Right hindlimb (tissue), 1 donor: ENCODE measurements around the gene LSMEM2.
"Not testable (repeated sequence)": the region's sequence is repeated elsewhere in the genome, so short reads cannot be mapped to it uniquely, and the experiment has no call there.

Source experiments
- DNase-seq: peaks from one replicate; pipeline ENCODE4 v3.0.0-alpha.2; 2018

The LSMEM2 gene

DNA sequence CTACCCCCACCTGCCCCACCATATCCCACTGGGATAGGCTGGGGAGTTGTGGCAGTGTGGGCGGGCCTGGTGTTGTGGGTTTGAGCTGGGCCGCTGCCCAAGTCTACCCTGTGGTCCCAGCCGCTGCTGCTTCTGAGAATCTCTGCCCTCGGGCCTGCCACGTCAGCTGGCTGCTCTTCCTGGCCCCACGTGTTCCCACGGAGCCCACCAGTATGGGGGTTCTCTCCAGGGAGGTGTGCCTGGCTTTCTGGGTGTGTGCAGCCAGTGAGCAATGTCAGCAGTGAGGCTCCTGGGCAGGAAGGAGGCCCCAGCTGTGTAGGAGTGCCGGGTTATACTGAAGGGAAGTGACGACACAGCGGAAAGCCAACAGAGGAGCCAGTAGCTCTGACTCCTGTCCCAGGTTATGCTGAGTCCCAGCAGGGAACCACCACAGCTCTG lies 32.4 kb upstream of the LSMEM2 start:
- DNase-seq, result peak; percentile 82

DNA sequence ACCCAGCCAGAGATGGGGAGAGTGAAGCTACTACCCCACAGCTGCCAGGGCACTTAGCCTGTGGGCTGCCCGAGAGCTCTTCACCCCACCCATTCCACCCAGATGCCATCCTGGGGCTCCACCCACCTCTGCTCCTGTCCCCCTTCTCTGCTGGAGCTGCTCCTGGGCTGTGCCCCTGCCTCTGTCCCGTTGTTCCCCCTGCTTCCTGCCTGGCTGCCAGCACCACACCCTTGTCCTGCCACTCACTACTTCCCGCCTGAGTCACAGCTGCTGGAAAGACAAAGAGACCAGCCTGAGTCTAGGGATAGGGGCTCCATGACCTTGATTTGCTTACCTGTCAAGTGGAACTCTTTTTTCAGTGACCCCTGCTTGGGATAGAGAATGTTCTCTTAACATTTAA lies 30.5 kb upstream of the LSMEM2 start:
- DNase-seq, result no peak

DNA sequence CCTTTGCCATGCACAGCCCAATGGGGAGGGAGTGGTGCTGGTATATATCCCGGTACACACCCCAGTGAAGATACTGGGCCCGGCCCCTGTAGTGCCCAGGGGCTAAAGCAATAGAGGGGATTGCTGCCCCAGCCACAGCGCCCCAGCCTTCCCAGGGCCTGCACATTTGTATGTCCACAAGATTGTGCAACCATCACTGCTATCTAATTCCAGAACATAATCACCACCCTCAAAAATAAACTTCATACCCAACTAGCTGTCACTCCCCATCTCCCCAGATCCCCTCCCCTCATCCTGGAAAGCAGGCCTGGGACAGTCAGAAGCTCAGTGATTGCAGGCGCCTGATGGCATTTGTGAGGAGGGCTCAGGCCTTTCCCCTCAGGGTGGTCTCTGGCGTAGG lies 29.4 kb upstream of the LSMEM2 start:
- DNase-seq, result no peak

DNA sequence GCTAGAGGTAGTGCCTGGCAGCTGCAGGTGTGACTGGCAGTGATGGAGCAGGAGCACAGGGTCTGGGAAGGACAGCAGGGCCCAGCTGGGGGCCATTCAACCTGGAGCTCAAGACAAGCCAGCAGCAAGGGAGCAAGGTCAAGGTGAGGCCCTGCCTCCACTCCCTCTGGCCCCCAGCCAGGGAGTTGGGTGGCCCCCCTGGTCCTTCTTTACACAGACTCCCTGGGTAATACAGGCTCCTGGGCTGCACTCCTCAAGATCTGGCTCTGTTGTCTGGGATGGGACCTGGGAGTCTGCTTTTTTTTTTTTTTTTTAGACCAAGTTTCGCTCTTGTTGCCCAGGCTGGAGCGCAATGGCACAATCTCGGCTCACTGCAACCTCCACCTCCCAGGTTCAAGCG lies 28.4 kb upstream of the LSMEM2 start:
- no peak for DNase-seq

DNA sequence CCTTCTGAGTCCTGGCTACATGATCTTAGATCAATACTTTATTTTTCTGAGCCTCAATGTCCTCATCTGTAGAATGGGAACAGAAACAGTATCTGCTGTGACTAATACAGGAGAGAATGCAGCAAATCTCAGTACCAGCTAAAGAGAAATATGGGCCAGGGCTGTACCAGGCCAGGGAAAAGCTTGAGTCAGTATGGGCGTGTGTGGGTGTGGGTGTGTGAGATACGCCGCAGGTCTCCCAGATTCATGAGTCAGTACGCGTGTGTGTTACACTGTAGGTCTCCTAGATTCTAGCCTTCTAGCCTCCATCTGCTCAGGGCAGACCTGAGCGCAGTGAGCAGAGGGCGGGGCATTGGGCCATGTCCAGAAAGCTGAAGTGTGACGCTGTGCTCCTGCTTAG lies 27.7 kb upstream of the LSMEM2 start:
- DNase-seq, result no peak

DNA sequence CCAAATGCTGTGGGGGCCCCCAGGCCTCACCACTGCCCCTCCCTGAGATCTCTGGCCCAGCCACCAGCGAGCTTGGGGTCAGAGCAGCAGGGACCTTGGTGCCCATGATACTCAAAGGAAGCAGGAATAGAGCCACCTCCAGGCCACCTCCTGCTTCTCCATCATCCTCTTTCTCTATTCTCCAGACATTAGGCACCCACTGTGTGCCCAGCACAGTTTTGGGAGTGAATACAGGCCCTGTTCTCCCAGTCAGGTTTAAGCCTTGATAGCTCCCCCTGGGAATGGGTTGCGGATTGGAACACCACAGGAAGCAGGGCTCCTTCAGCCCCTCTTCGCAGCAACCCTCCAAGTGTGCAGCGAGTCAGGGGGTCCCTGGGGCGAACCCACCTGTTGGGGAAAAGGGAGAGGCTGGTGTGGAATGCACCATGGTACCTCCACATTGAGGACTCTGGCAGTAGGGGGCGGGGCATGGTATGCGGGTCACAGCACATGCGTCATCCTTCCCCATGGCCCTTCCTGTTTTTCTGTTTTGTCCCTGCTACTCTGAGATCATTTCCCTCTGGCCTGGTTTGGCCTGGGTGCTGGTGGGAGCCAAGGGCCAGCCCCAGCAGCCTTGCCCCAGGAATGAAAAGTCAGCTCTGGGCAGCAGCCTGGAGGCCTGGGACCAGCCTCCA lies 24.2 kb upstream of the LSMEM2 start:
- no peak for DNase-seq

DNA sequence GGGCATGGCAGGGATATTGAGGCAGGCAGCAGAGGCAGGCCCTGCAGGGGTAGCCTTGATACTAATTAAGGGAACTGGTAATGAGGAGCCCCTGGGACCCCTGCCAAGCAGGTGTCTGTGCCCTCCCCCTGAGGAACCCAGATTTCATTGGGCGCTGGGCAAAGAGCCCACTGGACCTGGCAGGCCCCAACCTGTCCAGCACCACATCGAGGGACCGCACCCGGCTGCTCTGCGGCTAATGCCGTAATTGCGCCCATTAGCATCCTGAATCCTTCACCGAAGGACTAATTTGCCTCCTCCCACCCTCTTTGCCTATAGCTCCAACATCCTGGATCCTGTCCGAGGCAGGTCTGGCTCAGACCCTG lies 23.7 kb upstream of the LSMEM2 start:
- no peak for DNase-seq

DNA sequence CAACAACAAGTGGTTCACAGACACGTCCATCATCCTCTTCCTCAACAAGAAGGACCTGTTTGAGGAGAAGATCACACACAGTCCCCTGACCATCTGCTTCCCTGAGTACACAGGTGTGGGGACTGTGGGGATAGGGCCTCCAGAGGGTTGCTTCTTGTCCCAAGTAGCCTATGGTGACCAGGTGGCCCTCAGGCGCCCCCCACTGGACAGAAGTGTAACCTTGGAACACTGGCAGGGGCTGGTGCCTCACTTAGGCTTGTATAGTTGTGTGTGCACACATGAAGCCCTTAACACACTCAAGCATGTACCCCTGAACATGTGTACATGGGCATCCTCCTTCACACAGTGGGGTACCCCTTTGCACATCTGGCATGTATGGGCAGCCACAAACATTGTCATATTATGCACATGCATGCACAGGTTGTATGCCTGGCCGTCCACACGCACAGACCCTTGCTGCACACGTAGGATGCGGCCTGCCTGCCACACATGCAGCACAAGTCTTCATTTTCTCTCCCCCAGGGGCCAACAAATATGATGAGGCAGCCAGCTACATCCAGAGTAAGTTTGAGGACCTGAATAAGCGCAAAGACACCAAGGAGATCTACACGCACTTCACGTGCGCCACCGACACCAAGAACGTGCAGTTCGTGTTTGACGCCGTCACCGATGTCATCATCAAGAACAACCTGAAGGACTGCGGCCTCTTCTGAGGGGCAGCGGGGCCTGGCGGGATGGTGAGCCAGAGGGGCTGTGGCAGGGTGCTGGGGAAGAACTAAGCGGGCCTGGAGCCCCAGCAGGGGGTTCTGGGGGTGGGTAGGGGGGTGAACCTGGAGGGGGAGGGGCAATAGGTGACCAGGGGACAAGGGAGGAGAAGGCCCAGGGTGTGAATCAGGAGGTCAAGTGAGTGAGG lies 21.7 kb upstream of the LSMEM2 start:
- no peak for DNase-seq

DNA sequence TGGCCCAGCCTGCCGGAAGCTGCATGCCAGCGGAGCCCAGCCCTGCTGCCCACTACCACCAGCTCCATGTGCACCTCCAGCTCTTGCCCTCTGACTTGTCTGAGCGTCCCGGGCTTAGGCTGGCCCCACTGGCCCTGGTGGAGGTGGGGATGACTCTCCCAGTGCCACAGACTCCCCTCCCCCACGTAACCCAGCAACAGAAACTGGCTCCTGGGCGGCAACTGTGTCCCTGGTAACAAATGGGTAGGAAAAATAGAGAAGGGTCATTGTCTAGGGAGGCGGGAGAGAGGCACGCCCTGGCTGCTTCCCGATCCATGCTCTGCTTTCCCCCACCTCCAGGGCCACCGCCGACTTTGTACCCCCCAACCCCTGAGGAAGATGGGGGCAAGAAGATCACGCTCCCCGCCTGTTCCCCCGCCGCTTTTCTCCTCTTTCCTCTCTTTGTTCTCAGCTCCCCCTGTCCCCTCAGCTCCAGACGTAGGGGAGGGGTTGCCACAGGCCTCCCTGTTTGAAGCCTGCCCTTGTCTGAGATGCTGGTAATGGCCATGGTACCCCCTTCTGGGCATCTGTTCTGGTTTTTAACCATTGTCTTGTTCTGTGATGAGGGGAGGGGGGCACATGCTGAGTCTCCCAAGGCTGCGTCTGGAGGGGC lies 20.7 kb upstream of the LSMEM2 start:
- DNase-seq, result no peak

DNA sequence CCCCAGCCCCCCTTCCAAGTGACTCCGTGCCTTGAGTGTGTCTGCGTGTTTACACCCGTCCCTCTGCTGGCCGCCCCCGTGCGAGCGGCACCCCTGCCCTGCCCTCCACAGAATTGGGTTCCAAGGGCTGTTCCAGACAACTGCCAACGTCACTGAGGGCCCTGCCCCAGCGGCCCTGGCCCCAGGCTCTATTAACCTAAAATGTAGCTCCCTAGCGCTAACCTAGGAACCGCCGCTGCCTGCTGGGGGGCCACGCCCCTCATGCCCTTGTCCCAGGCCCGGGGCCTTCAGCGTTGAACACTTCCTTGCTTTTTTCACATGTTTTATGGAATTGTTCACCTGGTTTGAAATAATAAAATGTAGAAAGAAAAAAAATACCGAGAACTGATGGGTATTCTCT lies 19.9 kb upstream of the LSMEM2 start:
- DNase-seq, result no peak

DNA sequence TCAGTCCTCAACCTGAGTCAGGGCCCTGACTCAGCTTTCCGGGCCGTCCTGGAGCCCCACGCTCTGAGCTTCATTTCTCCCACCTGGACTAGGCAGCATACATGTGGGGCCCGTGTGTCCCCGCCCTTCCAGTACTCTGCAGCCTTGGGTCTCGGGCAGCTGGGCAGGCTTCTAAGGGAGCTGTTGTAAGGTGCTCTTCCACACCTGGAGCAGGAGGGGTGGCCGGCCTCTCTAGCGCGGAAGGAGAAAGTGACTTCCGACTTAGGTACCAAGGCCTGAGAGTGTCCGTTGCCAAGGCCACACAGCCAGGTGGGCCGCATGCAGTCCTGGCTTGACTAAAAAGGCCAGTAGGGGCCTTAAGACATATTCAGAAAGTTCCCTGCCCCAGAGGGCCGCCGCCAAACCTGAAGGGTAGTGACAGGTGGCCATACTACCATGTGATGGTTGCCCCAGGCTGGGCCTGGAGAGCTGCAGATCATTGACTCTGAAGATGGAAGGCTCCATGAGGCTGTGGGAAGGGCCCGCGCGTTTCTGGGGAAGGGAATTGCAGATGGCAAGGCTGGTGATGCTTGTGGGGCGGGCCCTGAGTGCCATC lies 19.4 kb upstream of the LSMEM2 start:
- DNase-seq, result no peak

DNA sequence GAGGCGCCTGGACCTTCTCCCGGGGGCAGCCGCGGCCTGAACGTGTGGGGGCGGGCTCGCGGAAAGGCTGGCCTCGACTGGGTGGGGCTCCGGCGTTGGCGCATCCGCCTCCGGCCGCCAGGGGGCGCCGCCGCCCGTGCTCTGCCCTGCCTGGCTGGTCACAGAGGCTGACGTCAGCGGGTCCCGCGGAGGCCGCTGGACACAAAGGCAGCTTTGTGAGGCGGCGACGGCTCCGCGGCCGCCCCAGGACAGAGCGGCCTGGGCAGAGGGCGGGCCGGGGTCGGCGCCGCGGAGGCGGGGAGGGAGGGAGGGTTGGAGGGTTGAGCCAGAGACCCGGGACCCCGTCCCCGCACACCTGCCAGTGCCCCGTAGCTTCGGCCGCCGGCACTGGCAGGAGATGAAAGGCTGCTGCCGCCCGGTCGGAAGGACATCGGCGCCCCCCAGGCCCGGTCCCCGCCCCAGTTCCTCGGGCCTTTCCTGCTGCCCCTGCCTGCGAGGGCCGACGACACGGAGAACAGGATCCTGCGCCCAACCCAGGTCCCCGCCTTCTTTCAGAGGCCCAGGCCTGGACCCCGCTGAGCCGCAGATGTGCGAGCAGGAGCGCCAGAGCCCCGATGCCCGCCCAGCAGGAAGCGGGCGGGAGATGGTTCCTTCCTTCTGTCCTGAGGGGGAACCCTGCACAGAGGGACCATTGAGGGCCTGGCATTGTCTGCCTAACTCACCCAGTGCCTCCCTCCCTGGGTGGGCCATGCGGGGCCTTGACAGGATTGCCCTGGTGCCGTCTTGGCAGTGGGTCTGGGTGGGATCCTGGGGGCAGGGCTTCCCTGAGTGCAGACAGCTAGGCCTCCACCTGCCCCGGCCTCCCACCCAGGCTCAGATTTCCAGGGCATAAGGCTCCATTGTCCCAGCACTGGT lies 18.6 kb upstream of the LSMEM2 start:
- DNase-seq, result peak; percentile 97

DNA sequence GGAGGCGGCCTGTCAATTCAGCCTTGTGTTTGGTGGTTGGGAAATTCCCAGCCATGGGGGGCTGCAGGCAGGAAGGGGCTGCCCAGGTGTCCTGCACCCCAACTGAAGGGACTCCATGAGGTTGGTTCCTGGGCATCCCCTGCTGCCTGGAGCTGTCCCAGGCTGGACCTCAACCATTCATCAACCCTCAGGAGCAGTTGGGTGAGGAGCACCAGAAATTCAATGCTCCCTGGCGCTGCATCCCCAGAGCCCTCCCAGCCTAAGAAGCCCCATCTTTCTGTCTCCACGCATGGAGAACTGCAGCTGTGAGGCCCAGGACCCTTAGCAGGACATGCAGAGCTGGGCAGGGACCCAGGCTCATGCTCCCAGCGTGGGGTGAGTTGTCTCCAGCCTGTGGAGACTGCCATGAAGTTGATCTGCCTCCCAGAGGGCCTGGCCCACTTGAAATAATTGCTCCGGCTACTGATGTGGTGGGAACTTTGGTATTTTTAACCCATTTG lies 17.9 kb upstream of the LSMEM2 start:
- no peak for DNase-seq

DNA sequence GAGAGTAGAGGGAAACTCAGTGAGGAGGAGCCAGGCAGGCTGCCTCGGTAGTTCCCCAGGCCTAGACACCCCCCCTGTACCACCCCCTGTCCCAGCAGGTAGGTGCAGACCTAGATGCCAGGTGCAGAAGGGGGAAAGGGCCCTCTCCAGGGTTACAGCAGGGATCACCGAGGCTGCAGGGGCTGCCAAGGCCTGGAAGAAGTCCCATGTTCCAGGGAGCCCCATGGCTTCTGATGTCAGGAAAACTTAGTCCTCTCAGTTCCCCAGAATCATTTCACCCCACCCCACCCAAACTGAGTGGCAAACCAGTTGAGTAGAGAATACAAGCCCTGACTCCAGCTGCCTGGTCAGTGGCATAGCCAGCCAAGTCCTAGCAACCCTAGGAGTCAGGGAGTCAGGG lies 17.4 kb upstream of the LSMEM2 start:
- no peak for DNase-seq

DNA sequence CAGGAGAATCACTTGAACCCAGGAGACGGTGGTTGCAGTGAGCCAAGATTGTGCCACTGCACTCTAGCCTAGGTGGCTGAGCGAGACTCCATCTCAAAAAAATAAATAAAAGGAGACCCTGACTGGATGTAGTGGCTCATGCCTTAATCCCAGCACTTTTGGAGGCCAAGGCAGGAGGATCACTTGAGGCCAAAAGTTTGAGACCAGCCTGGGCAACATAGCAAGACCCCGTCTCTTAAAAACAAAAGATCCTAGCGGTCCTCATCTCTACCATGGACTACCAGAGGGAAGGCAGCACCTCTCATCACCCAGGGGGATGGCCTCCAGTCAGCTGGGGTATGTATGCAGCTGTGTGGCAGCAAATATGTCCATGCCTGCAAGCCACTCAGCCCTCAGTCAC lies 16.7 kb upstream of the LSMEM2 start:
- not testable (repeated sequence) for DNase-seq

DNA sequence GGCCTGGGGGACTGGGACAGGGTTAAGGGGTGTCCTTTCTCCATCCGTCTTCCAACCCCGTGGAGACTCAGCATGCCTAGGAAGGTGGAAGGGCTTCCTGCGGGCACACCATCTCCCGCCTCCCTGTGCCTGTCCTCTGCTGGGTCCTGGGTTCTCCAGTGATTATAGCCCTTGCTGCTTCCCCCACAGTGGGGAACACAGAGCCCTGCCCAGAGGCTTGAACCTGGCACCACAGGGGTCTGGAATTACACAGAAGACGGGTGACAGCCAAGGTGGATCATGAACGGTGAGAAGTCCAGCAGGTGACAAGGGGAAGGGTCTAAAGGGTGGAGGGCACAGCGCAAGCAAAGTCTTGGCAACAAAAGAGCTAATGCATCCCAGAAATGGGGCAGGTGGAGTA lies 16.1 kb upstream of the LSMEM2 start:
- DNase-seq, result no peak

DNA sequence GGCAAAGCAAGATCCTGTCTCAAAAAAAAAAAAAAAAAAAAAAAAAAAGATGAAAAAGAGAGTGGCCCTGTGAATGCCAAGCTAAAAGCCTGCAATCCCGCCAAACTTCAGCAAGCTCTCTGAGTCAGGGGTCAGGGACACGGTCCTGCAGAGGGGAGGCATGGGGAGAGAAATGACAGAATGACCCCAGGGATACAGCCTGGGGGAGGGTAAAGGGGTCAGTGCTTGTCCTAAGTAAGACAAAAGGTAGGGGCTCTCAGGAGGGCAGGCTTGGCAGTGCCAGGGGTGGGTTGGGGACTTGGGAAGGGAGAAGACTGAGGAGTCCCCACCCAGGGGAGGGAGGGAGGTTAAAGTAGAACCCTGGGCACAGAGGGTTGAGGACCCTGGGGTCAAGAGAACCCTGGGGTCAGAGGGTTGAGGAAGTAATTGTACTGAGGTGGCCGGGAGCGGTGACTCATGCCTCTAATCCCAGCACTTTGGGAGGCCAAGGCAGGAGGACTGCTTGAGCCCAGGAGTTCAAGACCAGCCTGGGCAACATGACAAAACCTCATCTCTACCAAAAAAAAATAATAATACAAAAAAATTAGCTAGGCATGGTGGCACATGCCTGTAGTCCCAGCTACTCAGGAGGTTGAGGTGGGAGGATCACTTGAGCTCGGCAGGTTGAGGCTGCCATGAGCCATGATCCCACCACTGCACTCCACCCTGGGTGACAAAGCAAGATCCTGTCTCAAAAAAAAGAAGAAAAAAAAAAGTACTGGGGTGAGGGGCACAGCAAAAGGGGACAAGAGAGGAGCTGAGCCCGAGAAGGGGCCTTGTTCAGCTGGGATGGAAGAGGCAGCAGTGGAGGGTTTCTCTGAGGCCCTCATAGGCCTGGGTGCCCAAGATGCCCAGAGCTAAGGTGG lies 15.2 kb upstream of the LSMEM2 start:
- DNase-seq, result no peak

DNA sequence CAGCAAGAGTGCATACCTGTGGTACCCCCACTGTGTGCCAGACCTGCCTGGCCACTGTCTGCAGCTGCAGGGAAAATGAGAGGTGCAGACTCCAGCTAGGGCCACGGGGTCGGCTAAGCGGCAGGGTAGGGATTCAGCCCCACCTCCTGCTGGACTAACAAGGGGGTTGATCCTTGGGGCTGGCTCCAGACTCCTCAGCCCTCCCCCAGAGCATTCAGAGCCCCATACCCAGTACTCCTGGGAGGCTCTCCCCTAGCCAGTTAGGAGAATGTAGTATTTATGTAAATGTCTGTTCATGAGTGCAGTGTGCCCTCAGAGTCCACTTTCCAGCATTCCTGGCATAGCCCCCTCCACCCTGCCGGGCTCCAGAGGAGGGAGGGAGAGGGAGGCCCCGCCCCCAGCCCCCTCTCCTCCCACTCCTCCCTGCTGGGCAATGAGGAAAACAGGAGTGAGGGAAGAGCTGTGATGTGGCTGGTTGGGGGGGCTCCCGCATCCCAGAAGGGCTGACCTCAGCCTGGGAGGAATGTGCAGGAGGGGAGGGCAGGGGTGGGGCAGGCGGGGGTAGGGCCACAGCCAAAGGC lies 14.4 kb upstream of the LSMEM2 start:
- DNase-seq, result peak; percentile 96

DNA sequence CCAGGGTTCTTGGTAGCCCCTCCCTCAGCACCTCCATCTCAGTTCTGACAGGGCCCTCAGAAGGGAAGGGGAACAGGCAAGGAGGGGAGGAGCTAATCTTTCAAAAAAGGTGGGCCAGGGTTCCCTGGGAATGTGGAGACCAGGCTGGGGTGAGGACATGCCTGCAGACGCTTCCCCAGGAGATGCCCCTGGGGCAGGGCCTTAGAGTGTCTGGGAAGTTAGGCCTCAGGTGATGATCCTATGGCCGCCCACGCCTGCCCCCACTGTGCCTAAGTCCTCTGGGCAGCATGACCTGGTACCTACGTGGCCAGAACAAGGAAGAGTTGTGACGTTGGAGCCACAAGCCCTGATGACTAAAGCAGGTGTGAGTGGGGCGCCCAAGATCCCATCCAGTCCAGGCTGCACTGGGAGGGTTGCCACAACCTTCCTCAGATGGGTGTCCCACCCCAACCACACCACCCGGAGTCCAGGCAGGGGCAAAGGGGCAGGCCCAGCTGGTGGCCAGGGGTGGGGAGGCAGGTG lies 13.9 kb upstream of the LSMEM2 start:
- DNase-seq, result no peak

DNA sequence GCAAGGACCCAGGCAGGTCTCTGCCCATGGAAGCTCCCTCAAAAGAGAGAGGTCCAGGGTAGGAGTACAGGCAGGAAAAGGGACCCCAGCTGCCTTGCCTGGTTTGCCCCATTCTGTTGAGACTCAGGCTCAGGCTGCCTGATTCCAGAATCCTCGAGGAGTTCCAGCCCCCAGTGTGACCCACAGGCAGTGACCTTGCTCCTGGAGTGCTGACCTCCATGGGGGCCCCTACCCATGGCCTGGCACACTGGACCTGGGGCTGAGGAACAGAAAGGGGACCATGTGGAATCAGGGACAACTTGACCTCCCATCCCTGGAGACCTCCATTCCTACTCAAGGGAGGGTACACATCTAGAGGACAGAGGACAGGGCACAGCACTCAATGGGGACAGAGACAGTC lies 13.3 kb upstream of the LSMEM2 start:
- no peak for DNase-seq
